ENCODE measurements around the gene MAPK10.
A peak's percentile ranks its signal among the peaks of the same experiment; 100 is the strongest.

MAPK10 gene

DNA sequence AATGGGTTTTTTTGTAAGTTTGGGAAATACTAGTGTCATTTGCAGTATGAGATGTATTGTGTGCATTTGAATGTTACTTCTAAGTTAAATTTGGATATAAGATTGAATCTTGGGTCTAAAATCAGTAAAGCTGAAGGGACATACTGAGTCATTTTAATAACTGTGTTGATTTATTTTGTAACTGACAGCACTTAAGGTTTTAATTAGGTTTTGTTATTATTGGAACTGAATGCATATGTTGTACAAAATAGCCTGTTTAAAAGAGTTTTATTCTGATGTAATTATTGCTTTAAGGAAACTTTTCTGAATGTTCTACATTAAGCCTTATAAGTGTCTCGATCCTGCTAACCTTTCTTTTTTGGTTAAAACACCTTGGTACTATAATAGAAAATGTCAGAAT lies 396.6 kb downstream of the MAPK10 start:
- TF ChIP-seq, protein P1, sequence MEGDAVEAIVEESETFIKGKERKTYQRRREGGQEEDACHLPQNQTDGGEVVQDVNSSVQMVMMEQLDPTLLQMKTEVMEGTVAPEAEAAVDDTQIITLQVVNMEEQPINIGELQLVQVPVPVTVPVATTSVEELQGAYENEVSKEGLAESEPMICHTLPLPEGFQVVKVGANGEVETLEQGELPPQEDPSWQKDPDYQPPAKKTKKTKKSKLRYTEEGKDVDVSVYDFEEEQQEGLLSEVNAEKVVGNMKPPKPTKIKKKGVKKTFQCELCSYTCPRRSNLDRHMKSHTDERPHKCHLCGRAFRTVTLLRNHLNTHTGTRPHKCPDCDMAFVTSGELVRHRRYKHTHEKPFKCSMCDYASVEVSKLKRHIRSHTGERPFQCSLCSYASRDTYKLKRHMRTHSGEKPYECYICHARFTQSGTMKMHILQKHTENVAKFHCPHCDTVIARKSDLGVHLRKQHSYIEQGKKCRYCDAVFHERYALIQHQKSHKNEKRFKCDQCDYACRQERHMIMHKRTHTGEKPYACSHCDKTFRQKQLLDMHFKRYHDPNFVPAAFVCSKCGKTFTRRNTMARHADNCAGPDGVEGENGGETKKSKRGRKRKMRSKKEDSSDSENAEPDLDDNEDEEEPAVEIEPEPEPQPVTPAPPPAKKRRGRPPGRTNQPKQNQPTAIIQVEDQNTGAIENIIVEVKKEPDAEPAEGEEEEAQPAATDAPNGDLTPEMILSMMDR (conservative IDR thresholded peaks at IDR 0.05; ENCODE audit: low read depth, low read length), result no peak
- DNase-seq (ENCODE audit: low read depth), result no peak

DNA sequence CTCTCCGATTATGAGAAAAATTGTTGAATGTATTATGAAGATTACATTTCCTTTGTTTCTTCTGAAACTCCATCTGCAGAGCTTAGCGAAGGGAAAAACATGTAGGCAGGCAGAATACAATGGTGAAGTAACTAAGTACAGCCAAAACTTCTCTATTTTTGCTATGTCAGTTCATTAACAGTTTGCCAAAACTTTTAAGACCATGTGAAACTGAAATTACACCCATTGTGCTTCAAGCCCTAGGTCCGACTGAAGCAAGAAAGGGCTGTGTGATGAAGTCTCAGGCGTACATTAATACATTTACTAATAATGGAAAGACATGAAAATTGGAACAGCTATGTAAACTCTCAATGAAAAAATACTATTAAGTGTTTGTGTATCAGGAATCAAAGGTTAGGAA lies 398.0 kb downstream of the MAPK10 start:
- no peak for DNase-seq (ENCODE audit: low read depth)

More for the DNA sequence above, 396.6 kb downstream of the MAPK10 start:
- no peak overlapping the region for H3K4me3 ChIP-seq (ENCODE audit: low read depth, low read length)

DNA sequence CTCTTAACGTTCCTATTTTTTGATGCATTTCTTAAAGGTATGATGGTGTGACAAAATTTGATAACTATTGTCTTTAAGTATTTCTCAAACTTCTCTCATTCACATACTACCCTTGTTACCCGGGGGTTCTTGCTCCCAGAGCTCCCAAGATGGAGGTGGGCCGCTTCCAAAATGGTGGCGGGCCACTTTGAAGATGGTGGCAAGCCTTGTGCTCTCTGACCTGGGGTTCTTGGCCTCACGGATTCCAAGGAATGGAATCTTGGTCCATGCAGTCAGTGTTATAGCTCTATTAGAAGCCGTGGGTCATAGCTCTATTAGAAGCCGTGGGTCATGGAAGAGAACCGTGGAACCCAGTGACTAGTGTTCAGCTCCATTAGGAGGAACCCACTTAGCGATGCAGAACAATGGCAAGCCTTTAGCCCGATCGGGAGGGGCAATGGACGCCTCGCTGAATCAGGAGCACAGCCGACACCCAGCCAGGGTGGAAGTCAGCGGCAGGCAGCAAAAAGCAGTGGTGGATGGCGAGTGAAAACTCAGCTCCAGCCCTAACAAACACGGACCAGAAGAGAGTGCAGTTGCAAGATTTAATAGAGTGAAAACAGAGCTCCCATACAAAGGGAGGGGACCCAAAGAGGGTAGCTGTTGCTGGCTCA lies 403.4 kb downstream of the MAPK10 start:
- TF ChIP-seq, protein P1 (conservative IDR thresholded peaks at IDR 0.05; ENCODE audit: low read depth, low read length), result no peak
- H3K4me3 ChIP-seq (ENCODE audit: low read depth, low read length), result no peak overlapping the region
- no peak for DNase-seq (ENCODE audit: low read depth)

More for the DNA sequence above, 398.0 kb downstream of the MAPK10 start:
- H3K4me3 ChIP-seq (ENCODE audit: low read depth, low read length), result no peak overlapping the region
- TF ChIP-seq, protein P1 (conservative IDR thresholded peaks at IDR 0.05; ENCODE audit: low read depth, low read length), result no peak

DNA sequence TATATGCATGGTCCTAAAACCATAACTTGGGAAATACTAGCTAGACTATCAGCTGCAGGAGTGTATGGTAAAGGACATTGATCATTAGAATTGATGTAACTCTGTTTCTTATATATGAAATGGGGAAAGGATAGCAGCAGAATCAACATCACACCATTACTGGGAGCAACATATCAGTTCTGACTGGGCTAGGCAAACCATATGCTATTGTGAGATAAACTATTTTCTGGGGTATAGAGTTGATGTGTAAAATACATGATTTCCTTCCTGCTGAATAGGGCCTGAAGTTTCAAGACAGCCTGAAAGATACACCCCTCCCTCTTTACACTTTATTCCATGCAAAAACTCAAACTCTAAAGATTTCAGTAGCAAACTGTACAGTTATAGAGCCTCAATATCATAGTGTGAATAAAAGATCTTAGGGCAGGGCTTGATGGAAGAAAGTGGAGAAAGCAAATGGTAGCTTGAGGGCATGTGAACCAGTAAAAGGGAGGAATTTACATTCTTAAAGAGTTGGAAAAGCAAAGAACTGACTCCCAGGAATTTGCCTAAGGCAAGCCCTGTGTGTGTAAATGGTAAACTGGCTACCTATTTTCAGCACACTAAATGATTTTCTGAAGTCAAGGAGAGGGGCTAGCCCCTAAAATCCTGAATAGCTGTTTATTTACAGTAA lies 404.1 kb downstream of the MAPK10 start:
- TF ChIP-seq, protein P1 (conservative IDR thresholded peaks at IDR 0.05; ENCODE audit: low read depth, low read length), result no peak
- no peak for DNase-seq (ENCODE audit: low read depth)
- no peak overlapping the region for H3K4me3 ChIP-seq (ENCODE audit: low read depth, low read length)

DNA sequence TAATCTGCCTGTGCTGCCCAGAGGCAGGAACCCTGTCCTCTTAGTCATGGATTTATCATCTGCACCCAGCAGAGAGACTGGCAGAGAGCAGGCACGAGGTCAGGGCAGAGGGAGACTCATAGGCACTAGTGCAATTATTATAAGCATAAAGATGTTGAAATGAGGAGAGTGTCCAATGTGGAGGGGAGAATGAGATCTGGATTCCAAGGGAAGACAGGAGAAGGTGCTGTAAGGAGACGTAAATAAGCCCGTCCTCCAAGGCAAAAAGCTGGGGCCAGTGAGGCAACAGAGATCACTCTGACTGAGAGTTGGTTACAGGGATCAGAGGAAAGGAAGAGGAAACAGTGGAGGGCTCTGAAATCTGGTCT lies 406.2 kb downstream of the MAPK10 start:
- no peak overlapping the region for H3K4me3 ChIP-seq (ENCODE audit: low read depth, low read length)
- DNase-seq (ENCODE audit: low read depth), result peak; percentile 59
- TF ChIP-seq, protein P1 (conservative IDR thresholded peaks at IDR 0.05; ENCODE audit: low read depth, low read length), result no peak

DNA sequence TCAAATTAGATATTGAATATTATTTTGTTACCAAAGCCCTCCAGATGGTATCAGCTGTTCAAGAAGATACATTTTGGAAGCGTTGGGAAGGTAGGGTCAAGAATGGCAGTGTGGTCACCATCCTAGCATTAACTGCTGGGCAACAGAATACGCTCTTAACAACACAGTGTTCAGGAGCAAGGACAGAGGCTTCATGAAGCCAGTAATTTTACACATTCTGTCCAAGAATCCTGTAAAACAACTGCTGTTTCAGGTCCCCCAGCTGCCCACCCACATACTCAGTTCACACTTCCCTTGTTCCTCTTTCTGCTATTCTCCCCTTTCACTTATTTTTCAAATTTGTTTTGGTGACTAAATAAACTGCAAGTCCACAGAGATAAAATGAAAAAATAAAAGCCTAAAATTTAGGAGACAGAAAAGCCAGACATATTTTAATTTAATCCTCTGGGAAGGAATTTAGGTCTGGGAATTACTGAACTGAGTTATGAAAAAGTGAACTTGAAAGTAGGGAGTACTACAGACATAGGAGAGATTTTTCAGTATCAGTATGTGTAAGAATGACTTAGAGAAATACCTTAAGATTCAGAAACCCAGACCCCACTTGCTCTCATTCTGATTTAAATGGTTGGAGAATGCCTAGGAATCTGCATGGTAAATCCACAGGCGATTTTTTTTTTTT lies 406.7 kb downstream of the MAPK10 start:
- peak; percentile 47 for DNase-seq (ENCODE audit: low read depth)
- TF ChIP-seq, protein P1 (conservative IDR thresholded peaks at IDR 0.05; ENCODE audit: low read depth, low read length), result no peak
- H3K4me3 ChIP-seq (ENCODE audit: low read depth, low read length), result no peak overlapping the region

Data from choroid plexus epithelial cell (primary cell).